HepG2 (cell line): ENCODE data around the gene TPRN. TPM values are rescaled to one million over a fixed set of nuclear protein-coding genes. Genes with fewer than 3 reads are reported as not detected.

Source experiments
- ELK4 ChIP-seq: sonication (generic); formaldehyde crosslinking; IDR thresholded peaks from 2 replicates; pipeline ENCODE4 v1.9.0; 2021; ENCODE audit warnings: missing genetic modification reagents, borderline replicate concordance
- HNRNPLL ChIP-seq: fragments of 200-400 bp; formaldehyde crosslinking; IDR thresholded peaks from 2 replicates; pipeline ENCODE4 v1.6.1; 2017; ENCODE audit warnings: mild to moderate bottlenecking, low read depth, low read length; ENCODE audit not compliant: poor library complexity, severe bottlenecking
- MTA1 ChIP-seq: sonication (generic); formaldehyde crosslinking; IDR thresholded peaks from 2 replicates; pipeline ENCODE4 v1.4.0; 2020; ENCODE audit warnings: missing genetic modification reagents, mild to moderate bottlenecking, borderline replicate concordance
- MYNN ChIP-seq: sonication (generic); formaldehyde crosslinking; IDR thresholded peaks from 2 replicates; pipeline ENCODE4 v1.4.0; 2020; ENCODE audit warnings: mild to moderate bottlenecking, low read depth, missing genetic modification reagents
- PHB2 ChIP-seq: fragments of 450-650 bp; IDR thresholded peaks from 2 replicates; pipeline ENCODE4 v1.6.1; 2018; ENCODE audit not compliant: partially characterized antibody
- POLR2A ChIP-seq, 2 experiments: IDR thresholded peaks; 2 replicates each; pipeline ENCODE4 v1.6.1; 2011; ENCODE audit warnings: low read depth in 2 of 2, low read length in 2 of 2, mild to moderate bottlenecking in 1 of 2, moderate library complexity in 1 of 2; ENCODE audit not compliant: insufficient read depth in 1 of 2
- SOX13 ChIP-seq, 3 experiments: fragments of 450-650 bp in 1 of 3; sonication (generic) in 1 of 3; formaldehyde crosslinking in 1 of 3; IDR thresholded peaks in 2 of 3; conservative IDR thresholded peaks in 1 of 3; 2 replicates each; pipeline versions ENCODE4 v1.5.0 to v1.6.1; 2016 to 2020; ENCODE audit warnings: antibody characterized with exemption in 1 of 3, mild to moderate bottlenecking in 1 of 3, missing compliant biosample characterization in 1 of 3, missing genetic modification reagents in 1 of 3, moderate library complexity in 1 of 3
- TAF1 ChIP-seq: sonication (generic); formaldehyde crosslinking; IDR thresholded peaks from 2 replicates; pipeline ENCODE4 v1.4.0; 2020; ENCODE audit warnings: missing genetic modification reagents
- TP53 ChIP-seq: sonication (generic); formaldehyde crosslinking; conservative IDR thresholded peaks from 2 replicates; pipeline ENCODE4 v1.4.0; 2020; ENCODE audit warnings: missing genetic modification reagents
- XBP1 ChIP-seq: sonication (generic); formaldehyde crosslinking; IDR thresholded peaks from 2 replicates; pipeline ENCODE4 v1.5.0; 2020; ENCODE audit warnings: missing genetic modification reagents
- ZBTB1 ChIP-seq: sonication (generic); formaldehyde crosslinking; IDR thresholded peaks from 2 replicates; pipeline ENCODE4 v1.4.0; 2020; ENCODE audit warnings: missing genetic modification reagents, borderline replicate concordance
- ZFP82 ChIP-seq: sonication (generic); formaldehyde crosslinking; IDR thresholded peaks from 2 replicates; pipeline ENCODE4 v1.5.1; 2020; ENCODE audit warnings: mild to moderate bottlenecking, missing genetic modification reagents, borderline replicate concordance
- ZNF180 ChIP-seq: sonication (generic); formaldehyde crosslinking; IDR thresholded peaks from 2 replicates; pipeline ENCODE4 v1.4.0; 2020; ENCODE audit warnings: low read depth, missing genetic modification reagents, borderline replicate concordance
- ZNF430 ChIP-seq: sonication (generic); formaldehyde crosslinking; IDR thresholded peaks from 2 replicates; pipeline ENCODE4 v1.9.0; 2021; ENCODE audit warnings: mild to moderate bottlenecking, missing genetic modification reagents
- ZNF564 ChIP-seq: sonication (generic); formaldehyde crosslinking; IDR thresholded peaks from 2 replicates; pipeline ENCODE4 v1.8.1; 2023; ENCODE audit warnings: mild to moderate bottlenecking, missing genetic modification reagents
- polyA plus RNA-seq, 8 experiments: library from polyadenylated mRNA; depleted of rRNA in 3 of 8; stranded (reverse) in 7 of 8; unstranded in 1 of 8; fragments of >200 nt; fragmentation: Illumina TruSeq in 4 of 8; extraction: Trizol in 4 of 8; gene quantifications; 2 replicates each; pipeline versions ENCODE4 v1.2.1 to v1.2.3, GENCODE V29; 2011 to 2016; ENCODE audit warnings: low read depth in 4 of 8, missing spikeins in 1 of 8, mixed read lengths in 1 of 8; ENCODE audit not compliant: insufficient read depth in 1 of 8
- total RNA-seq, 5 experiments: library from RNA; depleted of rRNA; stranded (reverse); fragments of >200 nt; fragmentation: Illumina TruSeq; extraction: Trizol; gene quantifications; 2 replicates each; pipeline ENCODE4 v1.2.3, GENCODE V29; 2016; ENCODE audit warnings: low read depth in 1 of 5
- TF ChIP-seq, protein P1 (sequence below), 2 experiments: fragments of 450-650 bp in 1 of 2; sonication (generic) in 1 of 2; formaldehyde crosslinking; IDR thresholded peaks; 2 replicates each; pipeline versions ENCODE4 v1.5.0 to v1.8.0; 2020 to 2022; ENCODE audit warnings: mild to moderate bottlenecking in 1 of 2, missing genetic modification reagents in 1 of 2
- TF ChIP-seq, protein P2 (sequence below): sonication (generic); formaldehyde crosslinking; IDR thresholded peaks from 2 replicates; pipeline ENCODE4 v1.4.0; 2020; ENCODE audit warnings: missing genetic modification reagents
- TF ChIP-seq, protein P3 (sequence below): sonication (generic); formaldehyde crosslinking; IDR thresholded peaks from 2 replicates; pipeline ENCODE4 v1.8.0; 2023; ENCODE audit warnings: mild to moderate bottlenecking, missing genetic modification reagents
- TF ChIP-seq, protein P4 (sequence below): sonication (generic); formaldehyde crosslinking; IDR thresholded peaks from 2 replicates; pipeline ENCODE4 v1.5.1; 2020; ENCODE audit warnings: missing genetic modification reagents, mild to moderate bottlenecking, borderline replicate concordance

Gene TPRN
- total and polyA plus RNA-seq, 2 of the 13 experiments (the other 11 are each of a cell fraction or from before 2014, with no cell fraction given), result 10.1 to 19.2 TPM

- TF ChIP-seq MYNN (CRISPR knock-in tag), result no peak
- TF ChIP-seq ZNF430 (CRISPR knock-in tag), result no peak
- TF ChIP-seq MTA1 (CRISPR knock-in tag), result no peak
- TF ChIP-seq, protein P1, sequence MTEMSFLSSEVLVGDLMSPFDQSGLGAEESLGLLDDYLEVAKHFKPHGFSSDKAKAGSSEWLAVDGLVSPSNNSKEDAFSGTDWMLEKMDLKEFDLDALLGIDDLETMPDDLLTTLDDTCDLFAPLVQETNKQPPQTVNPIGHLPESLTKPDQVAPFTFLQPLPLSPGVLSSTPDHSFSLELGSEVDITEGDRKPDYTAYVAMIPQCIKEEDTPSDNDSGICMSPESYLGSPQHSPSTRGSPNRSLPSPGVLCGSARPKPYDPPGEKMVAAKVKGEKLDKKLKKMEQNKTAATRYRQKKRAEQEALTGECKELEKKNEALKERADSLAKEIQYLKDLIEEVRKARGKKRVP (CRISPR knock-in tag; IDR thresholded peaks at IDR 0.05), result no peak
- peak; percentile 4 for TF ChIP-seq HNRNPLL
- no peak for TF ChIP-seq ZFP82 (CRISPR knock-in tag)
- TF ChIP-seq ZNF564 (CRISPR knock-in tag), result peak; percentile 86; the same call in 1 of the 2 replicates
- 0 out of 2 replicates have a peak, but pooled peaks have one; percentile 34 for TF ChIP-seq ZBTB1 (CRISPR knock-in tag)
- TF ChIP-seq, protein P2, sequence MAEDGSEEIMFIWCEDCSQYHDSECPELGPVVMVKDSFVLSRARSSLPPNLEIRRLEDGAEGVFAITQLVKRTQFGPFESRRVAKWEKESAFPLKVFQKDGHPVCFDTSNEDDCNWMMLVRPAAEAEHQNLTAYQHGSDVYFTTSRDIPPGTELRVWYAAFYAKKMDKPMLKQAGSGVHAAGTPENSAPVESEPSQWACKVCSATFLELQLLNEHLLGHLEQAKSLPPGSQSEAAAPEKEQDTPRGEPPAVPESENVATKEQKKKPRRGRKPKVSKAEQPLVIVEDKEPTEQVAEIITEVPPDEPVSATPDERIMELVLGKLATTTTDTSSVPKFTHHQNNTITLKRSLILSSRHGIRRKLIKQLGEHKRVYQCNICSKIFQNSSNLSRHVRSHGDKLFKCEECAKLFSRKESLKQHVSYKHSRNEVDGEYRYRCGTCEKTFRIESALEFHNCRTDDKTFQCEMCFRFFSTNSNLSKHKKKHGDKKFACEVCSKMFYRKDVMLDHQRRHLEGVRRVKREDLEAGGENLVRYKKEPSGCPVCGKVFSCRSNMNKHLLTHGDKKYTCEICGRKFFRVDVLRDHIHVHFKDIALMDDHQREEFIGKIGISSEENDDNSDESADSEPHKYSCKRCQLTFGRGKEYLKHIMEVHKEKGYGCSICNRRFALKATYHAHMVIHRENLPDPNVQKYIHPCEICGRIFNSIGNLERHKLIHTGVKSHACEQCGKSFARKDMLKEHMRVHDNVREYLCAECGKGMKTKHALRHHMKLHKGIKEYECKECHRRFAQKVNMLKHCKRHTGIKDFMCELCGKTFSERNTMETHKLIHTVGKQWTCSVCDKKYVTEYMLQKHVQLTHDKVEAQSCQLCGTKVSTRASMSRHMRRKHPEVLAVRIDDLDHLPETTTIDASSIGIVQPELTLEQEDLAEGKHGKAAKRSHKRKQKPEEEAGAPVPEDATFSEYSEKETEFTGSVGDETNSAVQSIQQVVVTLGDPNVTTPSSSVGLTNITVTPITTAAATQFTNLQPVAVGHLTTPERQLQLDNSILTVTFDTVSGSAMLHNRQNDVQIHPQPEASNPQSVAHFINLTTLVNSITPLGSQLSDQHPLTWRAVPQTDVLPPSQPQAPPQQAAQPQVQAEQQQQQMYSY (CRISPR knock-in tag), result no peak
- peak; percentile 42 for TF ChIP-seq TAF1 (CRISPR knock-in tag)
- TF ChIP-seq SOX13 (IDR thresholded peaks at IDR 0.05), result no peak
- no peak for TF ChIP-seq SOX13 (CRISPR knock-in tag; conservative IDR thresholded peaks at IDR 0.05 in 1 of 2, IDR thresholded peaks at IDR 0.05 in 1 of 2)
- no peak for TF ChIP-seq ZNF180
- TF ChIP-seq PHB2, result no peak
- TF ChIP-seq, protein P3, sequence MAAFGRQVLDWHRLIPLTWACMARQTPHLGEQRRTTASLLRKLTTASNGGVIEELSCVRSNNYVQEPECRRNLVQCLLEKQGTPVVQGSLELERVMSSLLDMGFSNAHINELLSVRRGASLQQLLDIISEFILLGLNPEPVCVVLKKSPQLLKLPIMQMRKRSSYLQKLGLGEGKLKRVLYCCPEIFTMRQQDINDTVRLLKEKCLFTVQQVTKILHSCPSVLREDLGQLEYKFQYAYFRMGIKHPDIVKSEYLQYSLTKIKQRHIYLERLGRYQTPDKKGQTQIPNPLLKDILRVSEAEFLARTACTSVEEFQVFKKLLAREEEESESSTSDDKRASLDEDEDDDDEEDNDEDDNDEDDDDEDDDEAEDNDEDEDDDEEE, result peak; percentile 57; the same call in 1 of the 2 replicates
- peak in 1 of 2 experiments; percentile 21; a peak in 1 of 4 replicates for TF ChIP-seq POLR2A (IDR thresholded peaks at IDR 0.05; ENCODE audit: insufficient read depth in 1 of 2, low read depth in 2 of 2, low read length in 2 of 2)
- TF ChIP-seq XBP1 (CRISPR knock-in tag), result no peak
- no peak for TF ChIP-seq TP53
- TF ChIP-seq, protein P4, sequence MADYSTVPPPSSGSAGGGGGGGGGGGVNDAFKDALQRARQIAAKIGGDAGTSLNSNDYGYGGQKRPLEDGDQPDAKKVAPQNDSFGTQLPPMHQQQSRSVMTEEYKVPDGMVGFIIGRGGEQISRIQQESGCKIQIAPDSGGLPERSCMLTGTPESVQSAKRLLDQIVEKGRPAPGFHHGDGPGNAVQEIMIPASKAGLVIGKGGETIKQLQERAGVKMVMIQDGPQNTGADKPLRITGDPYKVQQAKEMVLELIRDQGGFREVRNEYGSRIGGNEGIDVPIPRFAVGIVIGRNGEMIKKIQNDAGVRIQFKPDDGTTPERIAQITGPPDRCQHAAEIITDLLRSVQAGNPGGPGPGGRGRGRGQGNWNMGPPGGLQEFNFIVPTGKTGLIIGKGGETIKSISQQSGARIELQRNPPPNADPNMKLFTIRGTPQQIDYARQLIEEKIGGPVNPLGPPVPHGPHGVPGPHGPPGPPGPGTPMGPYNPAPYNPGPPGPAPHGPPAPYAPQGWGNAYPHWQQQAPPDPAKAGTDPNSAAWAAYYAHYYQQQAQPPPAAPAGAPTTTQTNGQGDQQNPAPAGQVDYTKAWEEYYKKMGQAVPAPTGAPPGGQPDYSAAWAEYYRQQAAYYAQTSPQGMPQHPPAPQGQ (CRISPR knock-in tag), result no peak
- TF ChIP-seq ELK4, result no peak
Observed at GRCh38 chr9:137222190-137223077, 21.9 kb upstream of the TPRN start, which contains the start of gene RNF208 (continued).
